Vagina (tissue), 2 donors: Measurements from ENCODE around the gene RIC8B.

ENCODE experiments used
- CTCF ChIP-seq, 3 experiments: fragments of 450-650 bp in 2 of 3; fragments of 200-600 bp in 1 of 3; sonication (generic) in 1 of 3; IDR thresholded peaks; one replicate each; pipeline ENCODE4 v1.5.1; 2017 to 2019; ENCODE audit warnings: antibody characterized with exemption in 3 of 3, mild to moderate bottlenecking in 2 of 3, moderate library complexity in 2 of 3
- POLR2A ChIP-seq, 2 donors: fragments of 450-650 bp; IDR thresholded peaks; one replicate each; pipeline ENCODE4 v1.6.1; 2017; ENCODE audit warnings: antibody characterized with exemption in 2 of 2, mild to moderate bottlenecking in 2 of 2, moderate library complexity in 2 of 2
- POLR2AphosphoS5 ChIP-seq, 2 donors: sonication (generic); formaldehyde crosslinking; IDR thresholded peaks; one replicate each; pipeline ENCODE4 v1.9.0; 2017; ENCODE audit warnings: antibody characterized with exemption in 2 of 2, mild to moderate bottlenecking in 2 of 2, low read depth in 1 of 2; ENCODE audit not compliant: insufficient read depth in 1 of 2

GRCh38 chr12:106926657-106927056 is 152.2 kb downstream of the RIC8B start:
- TF ChIP-seq CTCF (IDR thresholded peaks at IDR 0.05) (no peak), POLR2A (IDR thresholded peaks at IDR 0.05) (no peak), POLR2AphosphoS5 (IDR thresholded peaks at IDR 0.05; ENCODE audit: insufficient read depth in 1 of 2, low read depth in 1 of 2) (no peak)
